GM23338 (cell line): ENCODE measurements around the gene JAKMIP1. TPM values are rescaled to one million over a fixed set of nuclear protein-coding genes. Genes with fewer than 3 reads are reported as not detected.

Experiments
- polyA plus RNA-seq: library from polyadenylated mRNA; unstranded; fragments of >200 nt; fragmentation: Nextera tagmentation; extraction: Ambion mirVana; gene quantifications from 2 replicates; pipeline ENCODE4 v1.2.1, GENCODE V29; 2016
- total RNA-seq: library from RNA; depleted of rRNA; stranded (reverse); fragments of >200 nt; shearing (Covaris generic); gene quantifications from 2 replicates; pipeline ENCODE4 v1.2.3, GENCODE V29; 2014
- TF ChIP-seq, protein P1 (sequence below): fragments of 250-450 bp; sonication (Bioruptor Pico); IDR thresholded peaks from 2 replicates; pipeline ENCODE4 v1.5.0; 2020; ENCODE audit warnings: mild to moderate bottlenecking, moderate library complexity
- TF ChIP-seq, protein P2 (sequence below), 2 experiments: fragments of 200-600 bp in 1 of 2; sonication (generic) in 1 of 2; conservative IDR thresholded peaks; 2 replicates each; pipeline versions ENCODE4 v1.5.1 to v1.6.1; 2016 to 2017; ENCODE audit warnings: antibody characterized with exemption in 2 of 2, low read depth in 2 of 2, mild to moderate bottlenecking in 2 of 2, moderate library complexity in 1 of 2
- TF ChIP-seq, protein P3 (sequence below): IDR thresholded peaks from one replicate; pipeline ENCODE4 v1.6.1; 2018; ENCODE audit warnings: antibody characterized with exemption; ENCODE audit not compliant: unreplicated experiment

The JAKMIP1 gene
- total and polyA plus RNA-seq, 2 experiments from 2014 or later, result 4.6 to 5.1 TPM

DNA sequence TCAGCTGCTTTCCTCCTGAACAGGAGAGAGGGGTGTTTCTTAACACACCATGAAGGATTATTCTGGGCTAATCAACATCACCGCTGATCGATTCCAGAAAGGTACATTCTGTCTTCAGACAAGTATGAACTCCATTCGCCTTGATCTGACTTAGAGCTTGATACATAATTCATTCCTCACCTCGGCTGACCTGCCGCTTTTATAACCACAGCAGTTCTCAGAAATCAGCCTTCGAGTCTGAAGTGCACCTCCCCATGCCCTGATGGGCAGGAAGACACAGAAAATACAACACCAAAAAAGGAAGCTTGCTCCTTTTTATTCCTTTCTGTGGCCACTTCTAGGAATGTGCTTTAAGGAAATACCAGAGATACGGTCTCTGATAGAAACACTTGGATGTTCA lies 85.7 kb downstream of the JAKMIP1 start (continued):
- TF ChIP-seq, protein P1, sequence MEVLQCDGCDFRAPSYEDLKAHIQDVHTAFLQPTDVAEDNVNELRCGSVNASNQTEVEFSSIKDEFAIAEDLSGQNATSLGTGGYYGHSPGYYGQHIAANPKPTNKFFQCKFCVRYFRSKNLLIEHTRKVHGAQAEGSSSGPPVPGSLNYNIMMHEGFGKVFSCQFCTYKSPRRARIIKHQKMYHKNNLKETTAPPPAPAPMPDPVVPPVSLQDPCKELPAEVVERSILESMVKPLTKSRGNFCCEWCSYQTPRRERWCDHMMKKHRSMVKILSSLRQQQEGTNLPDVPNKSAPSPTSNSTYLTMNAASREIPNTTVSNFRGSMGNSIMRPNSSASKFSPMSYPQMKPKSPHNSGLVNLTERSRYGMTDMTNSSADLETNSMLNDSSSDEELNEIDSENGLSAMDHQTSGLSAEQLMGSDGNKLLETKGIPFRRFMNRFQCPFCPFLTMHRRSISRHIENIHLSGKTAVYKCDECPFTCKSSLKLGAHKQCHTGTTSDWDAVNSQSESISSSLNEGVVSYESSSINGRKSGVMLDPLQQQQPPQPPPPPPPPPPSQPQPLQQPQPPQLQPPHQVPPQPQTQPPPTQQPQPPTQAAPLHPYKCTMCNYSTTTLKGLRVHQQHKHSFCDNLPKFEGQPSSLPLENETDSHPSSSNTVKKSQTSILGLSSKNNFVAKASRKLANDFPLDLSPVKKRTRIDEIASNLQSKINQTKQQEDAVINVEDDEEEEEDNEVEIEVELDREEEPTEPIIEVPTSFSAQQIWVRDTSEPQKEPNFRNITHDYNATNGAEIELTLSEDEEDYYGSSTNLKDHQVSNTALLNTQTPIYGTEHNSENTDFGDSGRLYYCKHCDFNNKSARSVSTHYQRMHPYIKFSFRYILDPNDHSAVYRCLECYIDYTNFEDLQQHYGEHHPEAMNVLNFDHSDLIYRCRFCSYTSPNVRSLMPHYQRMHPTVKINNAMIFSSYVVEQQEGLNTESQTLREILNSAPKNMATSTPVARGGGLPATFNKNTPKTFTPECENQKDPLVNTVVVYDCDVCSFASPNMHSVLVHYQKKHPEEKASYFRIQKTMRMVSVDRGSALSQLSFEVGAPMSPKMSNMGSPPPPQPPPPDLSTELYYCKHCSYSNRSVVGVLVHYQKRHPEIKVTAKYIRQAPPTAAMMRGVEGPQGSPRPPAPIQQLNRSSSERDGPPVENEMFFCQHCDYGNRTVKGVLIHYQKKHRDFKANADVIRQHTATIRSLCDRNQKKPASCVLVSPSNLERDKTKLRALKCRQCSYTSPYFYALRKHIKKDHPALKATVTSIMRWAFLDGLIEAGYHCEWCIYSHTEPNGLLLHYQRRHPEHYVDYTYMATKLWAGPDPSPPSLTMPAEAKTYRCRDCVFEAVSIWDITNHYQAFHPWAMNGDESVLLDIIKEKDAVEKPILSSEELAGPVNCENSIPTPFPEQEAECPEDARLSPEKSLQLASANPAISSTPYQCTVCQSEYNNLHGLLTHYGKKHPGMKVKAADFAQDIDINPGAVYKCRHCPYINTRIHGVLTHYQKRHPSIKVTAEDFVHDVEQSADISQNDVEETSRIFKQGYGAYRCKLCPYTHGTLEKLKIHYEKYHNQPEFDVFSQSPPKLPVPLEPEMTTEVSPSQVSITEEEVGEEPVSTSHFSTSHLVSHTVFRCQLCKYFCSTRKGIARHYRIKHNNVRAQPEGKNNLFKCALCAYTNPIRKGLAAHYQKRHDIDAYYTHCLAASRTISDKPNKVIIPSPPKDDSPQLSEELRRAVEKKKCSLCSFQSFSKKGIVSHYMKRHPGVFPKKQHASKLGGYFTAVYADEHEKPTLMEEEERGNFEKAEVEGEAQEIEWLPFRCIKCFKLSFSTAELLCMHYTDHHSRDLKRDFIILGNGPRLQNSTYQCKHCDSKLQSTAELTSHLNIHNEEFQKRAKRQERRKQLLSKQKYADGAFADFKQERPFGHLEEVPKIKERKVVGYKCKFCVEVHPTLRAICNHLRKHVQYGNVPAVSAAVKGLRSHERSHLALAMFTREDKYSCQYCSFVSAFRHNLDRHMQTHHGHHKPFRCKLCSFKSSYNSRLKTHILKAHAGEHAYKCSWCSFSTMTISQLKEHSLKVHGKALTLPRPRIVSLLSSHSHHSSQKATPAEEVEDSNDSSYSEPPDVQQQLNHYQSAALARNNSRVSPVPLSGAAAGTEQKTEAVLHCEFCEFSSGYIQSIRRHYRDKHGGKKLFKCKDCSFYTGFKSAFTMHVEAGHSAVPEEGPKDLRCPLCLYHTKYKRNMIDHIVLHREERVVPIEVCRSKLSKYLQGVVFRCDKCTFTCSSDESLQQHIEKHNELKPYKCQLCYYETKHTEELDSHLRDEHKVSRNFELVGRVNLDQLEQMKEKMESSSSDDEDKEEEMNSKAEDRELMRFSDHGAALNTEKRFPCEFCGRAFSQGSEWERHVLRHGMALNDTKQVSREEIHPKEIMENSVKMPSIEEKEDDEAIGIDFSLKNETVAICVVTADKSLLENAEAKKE (CRISPR knock-in tag), result no peak
- TF ChIP-seq, protein P2, sequence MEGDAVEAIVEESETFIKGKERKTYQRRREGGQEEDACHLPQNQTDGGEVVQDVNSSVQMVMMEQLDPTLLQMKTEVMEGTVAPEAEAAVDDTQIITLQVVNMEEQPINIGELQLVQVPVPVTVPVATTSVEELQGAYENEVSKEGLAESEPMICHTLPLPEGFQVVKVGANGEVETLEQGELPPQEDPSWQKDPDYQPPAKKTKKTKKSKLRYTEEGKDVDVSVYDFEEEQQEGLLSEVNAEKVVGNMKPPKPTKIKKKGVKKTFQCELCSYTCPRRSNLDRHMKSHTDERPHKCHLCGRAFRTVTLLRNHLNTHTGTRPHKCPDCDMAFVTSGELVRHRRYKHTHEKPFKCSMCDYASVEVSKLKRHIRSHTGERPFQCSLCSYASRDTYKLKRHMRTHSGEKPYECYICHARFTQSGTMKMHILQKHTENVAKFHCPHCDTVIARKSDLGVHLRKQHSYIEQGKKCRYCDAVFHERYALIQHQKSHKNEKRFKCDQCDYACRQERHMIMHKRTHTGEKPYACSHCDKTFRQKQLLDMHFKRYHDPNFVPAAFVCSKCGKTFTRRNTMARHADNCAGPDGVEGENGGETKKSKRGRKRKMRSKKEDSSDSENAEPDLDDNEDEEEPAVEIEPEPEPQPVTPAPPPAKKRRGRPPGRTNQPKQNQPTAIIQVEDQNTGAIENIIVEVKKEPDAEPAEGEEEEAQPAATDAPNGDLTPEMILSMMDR (conservative IDR thresholded peaks at IDR 0.05; ENCODE audit: low read depth in 2 of 2), result no peak
- TF ChIP-seq, protein P3, sequence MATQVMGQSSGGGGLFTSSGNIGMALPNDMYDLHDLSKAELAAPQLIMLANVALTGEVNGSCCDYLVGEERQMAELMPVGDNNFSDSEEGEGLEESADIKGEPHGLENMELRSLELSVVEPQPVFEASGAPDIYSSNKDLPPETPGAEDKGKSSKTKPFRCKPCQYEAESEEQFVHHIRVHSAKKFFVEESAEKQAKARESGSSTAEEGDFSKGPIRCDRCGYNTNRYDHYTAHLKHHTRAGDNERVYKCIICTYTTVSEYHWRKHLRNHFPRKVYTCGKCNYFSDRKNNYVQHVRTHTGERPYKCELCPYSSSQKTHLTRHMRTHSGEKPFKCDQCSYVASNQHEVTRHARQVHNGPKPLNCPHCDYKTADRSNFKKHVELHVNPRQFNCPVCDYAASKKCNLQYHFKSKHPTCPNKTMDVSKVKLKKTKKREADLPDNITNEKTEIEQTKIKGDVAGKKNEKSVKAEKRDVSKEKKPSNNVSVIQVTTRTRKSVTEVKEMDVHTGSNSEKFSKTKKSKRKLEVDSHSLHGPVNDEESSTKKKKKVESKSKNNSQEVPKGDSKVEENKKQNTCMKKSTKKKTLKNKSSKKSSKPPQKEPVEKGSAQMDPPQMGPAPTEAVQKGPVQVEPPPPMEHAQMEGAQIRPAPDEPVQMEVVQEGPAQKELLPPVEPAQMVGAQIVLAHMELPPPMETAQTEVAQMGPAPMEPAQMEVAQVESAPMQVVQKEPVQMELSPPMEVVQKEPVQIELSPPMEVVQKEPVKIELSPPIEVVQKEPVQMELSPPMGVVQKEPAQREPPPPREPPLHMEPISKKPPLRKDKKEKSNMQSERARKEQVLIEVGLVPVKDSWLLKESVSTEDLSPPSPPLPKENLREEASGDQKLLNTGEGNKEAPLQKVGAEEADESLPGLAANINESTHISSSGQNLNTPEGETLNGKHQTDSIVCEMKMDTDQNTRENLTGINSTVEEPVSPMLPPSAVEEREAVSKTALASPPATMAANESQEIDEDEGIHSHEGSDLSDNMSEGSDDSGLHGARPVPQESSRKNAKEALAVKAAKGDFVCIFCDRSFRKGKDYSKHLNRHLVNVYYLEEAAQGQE, result no peak
